Aorta (tissue), 4 donors: ENCODE results near the gene RHCE. TPM values are rescaled to one million over a fixed set of nuclear protein-coding genes. Genes with fewer than 3 reads are reported as not detected.

Experiments used
- polyA plus RNA-seq, 2 donors: library from polyadenylated mRNA; stranded (reverse); fragments of 200-250 nt; gene quantifications; one replicate each; pipeline ENCODE4 v1.2.3, GENCODE V29; 2013
- total RNA-seq, 2 donors: library from RNA; stranded (reverse); fragmentation: NEBNext Ultra II Directional; extraction: Animal tissue kit (Norgen Biotek cat#: 25700); gene quantifications; one replicate each; pipeline ENCODE4 v1.2.1, GENCODE V29; 2021
- donor health status: healthy with polysubstance abuse.
- donor health status: Bipolar disorder and iron deficiency.
- donor health status: DM: no; HTN: no; CAD: no.
- donor health status: DM: yes; HTN: yes; CAD: no.

The RHCE gene
- total and polyA plus RNA-seq, 4 donors: 0.69 TPM; not detected in 3

Other genes starting within 250 kb of the RHCE start
- gene SYF2, start 188.3 kb downstream of the RHCE start, total RNA-seq: 10 to 100 TPM; 43.0 to 46.1 TPM
- gene SYF2, start 188.3 kb downstream of the RHCE start, polyA plus RNA-seq: 100 to 1,000 TPM; 103 to 142 TPM
- gene RSRP1, start 173.4 kb downstream of the RHCE start, total RNA-seq: 100 to 1,000 TPM; 103 to 172 TPM
- gene RSRP1, start 173.4 kb downstream of the RHCE start, polyA plus RNA-seq: 100 to 1,000 TPM in 1 of 2 donors, 10 to 100 TPM in 1; 60.1 to 217 TPM
- not detected for gene RHD, start 148.3 kb downstream of the RHCE start, total RNA-seq
- gene RHD, start 148.3 kb downstream of the RHCE start, polyA plus RNA-seq: not detected
- 100 to 1,000 TPM; 114 to 115 TPM for gene TMEM50A, start 82.5 kb downstream of the RHCE start, total RNA-seq
- gene TMEM50A, start 82.5 kb downstream of the RHCE start, polyA plus RNA-seq: 100 to 1,000 TPM; 110 to 140 TPM
- gene MACO1, start 10.1 kb upstream of the RHCE start, total RNA-seq: 10 to 100 TPM; 14.8 to 19.7 TPM
- gene MACO1, start 10.1 kb upstream of the RHCE start, polyA plus RNA-seq: 10 to 100 TPM in 1 of 2 donors, 1 to 10 TPM in 1; 5.0 to 12.4 TPM
- gene LDLRAP1, start 122.8 kb upstream of the RHCE start, total RNA-seq: 10 to 100 TPM; 25.6 to 34.7 TPM
- 10 to 100 TPM; 17.5 to 33.9 TPM for gene LDLRAP1, start 122.8 kb upstream of the RHCE start, polyA plus RNA-seq
- gene MAN1C1, start 196.0 kb upstream of the RHCE start, total RNA-seq: 10 to 100 TPM; 13.5 to 32.2 TPM
- 10 to 100 TPM in 1 of 2 donors, 1 to 10 TPM in 1; 2.8 to 15.5 TPM for gene MAN1C1, start 196.0 kb upstream of the RHCE start, polyA plus RNA-seq